Activated T-cell treated with anti-CD3 and anti-CD28 coated beads for 48 hours (primary cell): ENCODE measurements around the gene PRKAG2.

Source experiments
- DNase-seq: peaks from one replicate; pipeline ENCODE4 v3.0.0-alpha.2; 2020; ENCODE audit warnings: low read depth

Gene PRKAG2

DNA sequence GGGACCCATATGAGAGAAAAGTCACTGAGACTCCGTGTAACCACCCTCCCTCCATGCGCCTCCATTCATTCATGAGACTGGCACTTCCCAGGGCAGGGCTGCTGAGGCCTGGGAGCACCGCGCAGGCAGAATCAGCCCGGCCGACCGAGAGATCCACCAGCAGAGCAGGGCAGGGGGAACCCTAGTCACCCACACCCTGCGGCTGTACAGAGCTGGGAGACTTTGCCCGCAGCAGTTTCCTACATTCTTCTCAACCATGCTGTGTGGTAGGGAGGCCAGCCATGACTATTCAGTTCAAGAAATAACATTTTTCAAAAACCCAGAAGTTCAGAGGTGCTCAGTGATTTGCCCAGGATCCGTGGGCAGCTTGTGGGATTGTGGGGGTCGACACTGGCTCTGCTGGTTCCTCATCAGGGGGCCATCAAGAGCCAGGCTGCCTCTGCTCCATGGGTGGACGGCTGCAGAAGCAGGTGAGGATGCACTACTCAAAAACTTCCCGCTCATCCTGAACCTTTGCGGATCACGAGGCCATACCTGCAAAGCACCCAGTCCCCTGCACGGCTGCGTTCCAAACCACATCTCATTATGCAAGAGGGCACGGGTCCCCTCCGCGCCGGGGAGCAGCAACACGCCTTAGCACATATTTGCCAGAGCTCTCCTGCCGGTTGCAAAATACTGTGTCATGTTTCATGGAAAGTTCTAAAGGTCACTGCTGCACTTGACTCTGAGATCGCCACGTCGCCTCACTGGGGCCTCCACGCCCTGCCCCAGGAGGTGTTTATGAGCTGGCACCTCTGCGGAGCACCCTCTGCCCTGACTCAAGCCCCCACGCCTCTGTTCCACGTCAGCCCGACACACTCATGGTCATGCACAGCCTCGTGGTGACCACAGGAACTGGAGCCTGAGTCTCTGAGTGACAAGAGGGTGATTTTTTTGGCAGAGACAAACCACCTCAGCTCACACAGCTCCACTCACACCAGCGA is 132.0 kb downstream of the PRKAG2 start:
- peak; percentile 48 for DNase-seq

DNA sequence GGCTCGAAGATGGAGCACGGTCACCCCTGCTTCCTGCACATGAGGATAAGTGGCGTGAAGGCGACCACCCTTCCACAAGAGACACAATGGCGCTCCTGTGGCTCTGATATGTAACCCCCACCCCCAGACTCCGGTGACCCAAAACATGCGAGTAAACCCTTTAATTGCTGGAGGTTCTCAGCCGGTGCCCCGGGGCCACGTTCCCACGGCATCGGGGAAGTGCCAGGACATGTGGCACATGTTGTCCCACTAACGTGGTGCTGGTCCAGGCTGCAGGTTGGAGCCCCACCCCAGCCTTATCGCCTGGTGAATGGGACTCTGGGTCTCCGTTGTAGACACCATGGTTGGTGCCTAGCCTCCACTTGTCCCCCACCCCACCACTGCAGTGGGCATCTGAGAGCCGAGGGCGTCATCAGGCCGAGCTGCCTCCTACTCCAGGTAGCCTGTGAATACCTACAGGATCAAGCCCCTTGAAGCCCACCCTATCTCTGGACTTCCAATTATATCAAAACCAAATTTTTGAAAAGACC is 132.8 kb downstream of the PRKAG2 start:
- DNase-seq, result no peak

DNA sequence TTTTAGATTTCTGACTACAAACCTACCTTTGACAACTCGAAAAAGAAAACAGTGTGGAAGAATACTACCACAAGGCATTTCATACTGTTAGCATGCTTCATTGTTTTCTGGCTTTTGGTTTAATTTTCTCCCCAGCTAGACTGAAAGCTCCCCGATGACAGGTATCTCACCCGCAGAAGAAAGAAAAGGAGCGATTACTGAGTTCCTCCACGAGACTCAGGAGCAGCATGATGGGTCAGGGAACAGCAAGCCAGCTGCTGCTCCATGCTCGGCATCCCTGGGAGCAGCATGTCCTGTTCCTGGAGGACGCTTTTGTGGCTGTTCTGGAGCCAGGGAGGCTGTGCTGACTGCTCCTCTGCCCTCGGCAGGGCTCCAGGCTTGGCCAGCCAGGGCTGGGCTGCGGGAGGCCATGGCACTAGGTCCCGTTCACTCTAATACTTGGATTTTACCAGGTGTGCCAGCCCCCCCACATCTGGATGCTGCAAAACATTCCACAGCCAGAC is 133.4 kb downstream of the PRKAG2 start:
- no peak for DNase-seq

DNA sequence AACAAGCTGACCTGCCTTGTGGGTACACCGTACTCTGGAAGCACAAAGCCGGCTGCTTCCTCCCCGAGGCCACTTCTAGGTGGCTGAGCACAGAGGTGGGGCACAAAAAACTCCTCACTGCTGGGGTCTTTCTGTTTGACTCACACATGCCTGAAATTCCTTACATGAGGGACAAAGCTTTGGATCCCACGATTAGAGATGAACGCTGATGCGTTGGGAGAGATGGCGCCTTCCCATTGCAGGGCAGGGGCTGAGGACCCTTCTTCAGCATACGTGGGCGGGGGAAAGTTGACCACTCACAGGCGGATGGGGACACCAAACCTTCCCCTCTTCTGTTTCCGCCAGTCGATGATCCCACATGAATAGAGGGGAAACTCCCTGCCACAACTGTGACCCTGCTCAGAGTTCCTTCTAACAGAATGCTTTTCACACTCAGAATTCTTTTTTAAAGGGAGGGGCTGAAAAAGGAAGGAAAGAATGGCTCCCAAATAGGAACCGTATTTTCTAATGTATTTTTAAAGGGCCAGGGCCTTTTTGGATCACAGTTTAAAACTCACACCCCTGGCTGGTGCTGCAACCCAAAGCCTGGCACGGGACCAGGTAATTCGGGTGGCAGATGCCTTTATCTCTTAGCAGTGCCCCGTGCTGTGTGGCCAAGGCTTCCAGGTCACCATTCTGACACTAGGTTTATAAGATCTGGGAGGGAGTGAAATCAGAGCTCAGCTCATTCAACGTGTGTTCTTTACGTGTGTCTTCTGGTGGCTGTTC is 134.0 kb downstream of the PRKAG2 start:
- DNase-seq, result no peak

DNA sequence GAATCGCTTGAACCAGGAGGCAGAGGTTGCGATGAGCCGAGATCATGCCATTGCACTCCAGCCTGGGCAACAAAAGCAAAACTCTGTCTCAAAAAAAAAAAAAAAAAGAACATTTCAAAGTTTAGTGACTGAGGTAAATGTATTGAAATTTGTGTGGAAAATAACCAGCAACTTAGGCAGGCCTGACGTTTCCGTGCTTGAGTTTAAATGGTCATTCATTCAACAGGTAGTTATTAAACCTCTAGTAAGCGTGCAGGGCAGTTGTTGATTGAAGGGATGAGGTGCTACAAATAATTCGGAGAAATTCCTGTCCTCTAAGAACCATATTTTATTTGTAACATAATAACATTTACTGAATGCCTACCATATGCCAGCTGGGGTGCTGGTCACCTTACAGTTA is 135.3 kb downstream of the PRKAG2 start:
- no peak for DNase-seq

DNA sequence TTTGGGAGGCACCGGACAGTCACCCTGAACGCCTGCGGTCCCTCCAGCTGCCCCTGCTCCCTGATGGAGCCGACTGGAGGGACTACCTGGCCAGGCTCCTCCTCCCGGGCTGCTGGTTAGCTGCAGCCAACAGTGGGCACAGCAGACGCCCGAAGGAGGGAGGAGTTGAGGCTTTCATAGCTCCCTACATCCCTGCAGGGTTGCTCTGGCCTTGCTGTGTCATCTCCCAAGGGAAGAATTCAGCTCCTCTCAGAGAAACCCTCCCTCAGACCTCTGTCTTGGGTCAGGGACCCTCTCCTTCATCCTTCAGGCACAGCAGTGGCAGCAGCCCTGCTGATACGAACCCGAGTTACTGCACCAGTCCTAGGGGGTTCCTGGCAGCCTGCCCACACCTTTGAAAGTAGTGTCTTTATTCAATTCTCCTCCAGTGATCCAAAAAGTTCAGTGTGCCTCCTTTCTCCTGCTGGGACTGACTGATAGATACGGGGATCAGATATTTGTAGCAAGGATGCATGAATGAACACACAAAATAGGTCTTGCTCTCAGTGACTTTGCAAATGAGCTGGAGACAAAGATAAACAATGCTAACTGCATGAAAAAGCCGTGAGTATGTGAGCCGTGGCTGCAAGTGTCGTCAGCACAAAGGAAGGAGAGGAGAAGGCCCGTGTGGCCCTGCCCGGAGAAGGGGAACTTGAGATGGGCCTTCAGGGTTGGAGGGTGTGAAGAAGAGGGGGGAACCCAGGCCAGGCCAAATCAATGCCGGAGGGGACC is 136.6 kb downstream of the PRKAG2 start:
- no peak for DNase-seq

DNA sequence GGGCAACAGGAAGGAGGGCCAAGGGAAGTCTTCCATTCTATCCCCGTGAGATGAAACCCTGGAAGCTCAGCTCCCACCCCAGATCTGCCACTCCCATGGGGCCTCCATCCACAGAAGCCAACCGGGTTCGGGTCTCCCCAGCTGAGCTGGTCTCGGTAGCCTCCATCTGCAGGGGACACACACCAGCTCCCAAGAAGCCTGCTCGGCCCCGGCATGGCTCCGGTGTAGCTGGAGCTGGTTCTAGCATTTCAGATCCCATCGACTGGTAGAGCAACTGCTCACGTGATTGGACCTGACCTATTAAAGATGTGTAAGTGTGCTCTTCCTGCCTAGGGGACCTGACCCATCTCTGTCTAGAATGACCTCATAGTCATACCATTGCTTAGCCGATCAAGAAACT is 138.0 kb downstream of the PRKAG2 start:
- no peak for DNase-seq

DNA sequence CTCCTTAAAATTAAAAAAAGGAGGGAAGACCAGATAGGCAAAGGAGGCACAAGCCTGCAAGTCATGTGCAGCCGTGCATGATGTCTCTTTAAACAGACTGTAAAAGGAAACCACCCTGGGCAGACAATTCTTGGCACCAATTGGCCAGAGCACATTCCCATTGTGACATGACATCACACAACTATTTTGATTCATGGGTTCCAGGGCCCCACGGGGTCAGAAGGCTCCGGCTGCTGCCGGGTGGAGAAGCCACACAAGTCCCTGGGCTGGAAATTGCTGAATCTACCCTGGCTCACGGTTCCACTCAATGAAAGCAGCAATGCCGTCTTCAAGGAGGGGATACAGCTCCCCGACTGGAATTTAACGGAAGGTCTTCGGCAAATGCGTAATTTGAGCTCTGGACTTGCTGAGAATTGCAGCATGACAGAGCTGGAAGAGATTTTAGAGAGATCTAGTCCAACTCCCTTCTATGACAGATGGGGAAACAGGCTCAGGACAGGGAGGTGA is 140.5 kb downstream of the PRKAG2 start:
- no peak for DNase-seq

DNA sequence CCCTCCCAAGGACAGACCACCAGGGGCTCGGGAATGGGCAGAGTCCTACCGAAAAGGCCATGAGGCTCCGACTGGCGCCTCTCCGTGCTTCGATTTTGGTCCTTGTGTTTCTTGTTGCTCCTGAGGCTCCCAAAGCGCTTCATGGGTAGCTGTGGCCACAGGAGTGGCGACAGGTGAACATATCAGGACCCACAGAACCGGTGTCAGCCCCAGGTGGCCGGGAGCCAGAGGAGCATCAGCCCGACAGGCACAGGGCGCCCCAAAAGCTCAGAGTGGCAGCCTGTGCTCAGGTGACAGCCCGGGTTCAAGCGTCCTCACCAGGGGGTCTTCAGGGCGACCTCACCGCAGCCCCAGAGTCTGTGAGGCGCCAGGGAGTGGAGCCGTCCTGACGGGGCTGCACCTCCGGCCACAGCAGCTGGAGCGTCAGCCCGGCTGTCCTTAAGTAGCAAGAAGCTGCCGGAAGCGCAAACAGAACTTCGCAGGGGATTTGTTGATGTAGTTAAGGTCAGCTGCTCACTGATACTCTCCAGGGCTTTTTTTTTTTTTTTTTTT is 141.0 kb downstream of the PRKAG2 start:
- no peak for DNase-seq

DNA sequence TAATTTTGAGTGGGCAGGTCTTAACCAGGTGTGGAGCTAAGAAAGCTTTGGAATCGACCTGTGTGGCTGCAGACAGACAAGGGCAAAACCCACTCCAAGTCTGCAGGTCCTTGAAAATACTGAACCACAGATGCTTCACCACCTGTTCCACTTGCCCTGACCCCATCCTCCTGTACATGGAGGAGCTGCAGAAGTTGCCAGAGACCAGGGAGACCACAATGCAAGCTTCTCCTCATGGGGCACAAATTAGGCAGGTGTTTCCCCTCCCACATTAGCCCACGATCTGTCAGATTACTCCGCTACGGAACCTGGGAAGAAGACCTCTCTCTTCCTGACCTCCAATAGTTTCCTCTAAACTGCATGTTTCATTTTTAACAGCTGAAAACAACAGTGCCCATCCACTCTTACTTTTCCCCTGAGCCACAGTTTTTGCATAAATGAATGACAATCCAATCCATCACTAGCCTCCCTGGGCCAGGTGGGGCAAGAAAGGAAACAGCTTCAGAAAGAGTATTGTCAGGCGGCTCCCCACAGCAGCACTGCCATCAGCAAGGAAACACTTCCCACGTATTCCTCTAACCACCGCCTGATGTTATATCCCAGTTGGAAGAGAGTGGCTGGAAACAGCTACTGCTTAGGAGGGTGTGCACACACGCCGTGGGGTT is 141.6 kb downstream of the PRKAG2 start:
- no peak for DNase-seq

DNA sequence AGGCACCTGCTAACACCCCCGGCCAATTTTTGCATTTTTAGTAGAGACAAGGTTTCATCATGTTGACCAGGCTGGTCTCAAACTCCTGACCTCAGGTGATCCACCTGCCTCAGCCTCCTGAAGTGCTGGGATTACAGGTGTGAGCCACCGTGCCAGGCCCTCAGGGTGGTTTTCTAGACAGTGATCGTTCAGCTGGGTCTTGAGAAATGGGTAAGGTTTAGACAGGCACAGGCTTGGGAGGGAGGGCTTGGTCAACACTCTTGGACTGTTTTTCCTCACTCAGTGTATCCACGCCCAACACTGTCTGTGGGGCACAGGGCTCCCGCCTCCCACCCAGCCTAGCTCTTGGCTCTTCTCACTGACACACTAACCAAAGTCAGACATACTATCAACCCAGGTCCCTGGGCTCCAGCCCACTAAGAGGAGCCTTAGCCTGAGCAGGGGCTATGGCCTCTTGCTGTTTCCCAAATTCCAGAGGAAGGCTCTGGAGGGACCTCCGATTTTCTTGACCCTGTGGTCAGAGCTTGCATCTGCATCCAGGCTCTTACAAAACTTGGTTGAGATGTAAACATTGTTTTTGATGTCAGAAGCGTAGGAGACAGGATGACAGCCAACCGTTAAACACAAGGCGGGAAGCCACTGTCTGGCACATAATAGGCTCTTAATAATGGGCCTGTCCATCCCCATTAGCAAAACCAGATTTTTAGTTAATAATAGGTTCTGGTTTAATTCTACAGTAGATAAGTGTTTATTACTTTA is 143.9 kb downstream of the PRKAG2 start:
- no peak for DNase-seq

DNA sequence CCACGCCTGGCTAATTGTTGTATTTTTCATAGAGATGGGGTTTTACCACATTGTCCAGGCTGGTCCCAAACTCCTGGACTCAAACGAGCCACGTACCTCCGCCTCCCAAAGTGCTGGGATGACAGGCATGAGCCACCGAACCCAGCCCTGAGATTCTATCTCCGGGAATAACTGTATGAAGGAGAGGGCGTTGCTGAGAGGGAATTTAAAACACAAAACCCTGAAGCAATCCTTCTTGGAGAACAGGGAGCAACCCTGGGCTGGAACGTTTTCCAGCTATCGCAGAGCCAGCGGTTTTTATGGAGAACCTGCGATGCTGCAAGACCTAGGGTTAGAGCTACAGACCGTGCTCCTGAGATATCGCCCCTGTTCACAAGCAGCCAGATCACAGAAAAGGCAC is 144.6 kb downstream of the PRKAG2 start:
- no peak for DNase-seq

DNA sequence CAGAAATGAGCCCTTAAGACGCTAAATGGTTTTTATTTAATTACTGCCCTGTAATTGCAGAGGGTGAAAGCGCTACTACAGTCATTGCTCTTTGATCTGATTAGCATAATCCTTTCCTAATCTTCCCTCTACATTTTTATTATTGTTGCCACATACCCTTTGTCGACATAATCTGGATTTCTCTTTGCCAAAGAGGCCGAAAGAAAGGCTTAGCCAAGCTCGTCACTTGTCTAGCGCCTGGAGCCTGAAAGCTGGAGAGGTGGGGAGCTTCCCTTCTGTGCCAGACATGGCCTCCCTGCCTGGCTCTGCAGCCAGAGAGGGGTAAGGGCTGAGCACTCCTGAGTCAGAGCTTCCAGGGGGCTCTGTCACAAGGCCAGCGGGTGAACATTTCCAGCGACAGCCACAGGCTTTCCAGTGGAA is 145.9 kb downstream of the PRKAG2 start:
- no peak for DNase-seq

DNA sequence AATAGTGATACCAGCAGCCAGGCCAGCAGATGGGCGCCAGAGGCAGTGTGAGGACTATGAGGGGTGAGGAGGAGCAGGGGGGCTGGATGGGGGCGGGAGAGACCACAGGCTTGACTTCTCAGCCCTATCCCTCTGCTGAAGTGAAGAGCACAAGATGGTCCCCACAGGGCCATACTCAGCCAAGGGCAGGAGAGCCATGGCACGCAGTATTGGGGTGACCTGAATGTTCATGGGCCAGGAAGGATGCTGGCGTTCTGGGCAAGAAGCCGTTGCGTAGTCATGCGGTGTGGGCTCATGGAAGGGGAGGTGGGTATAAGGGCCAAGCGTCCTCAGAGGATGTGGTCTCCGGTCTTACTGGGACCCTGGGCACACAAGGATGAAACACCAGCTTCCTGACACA is 146.3 kb downstream of the PRKAG2 start:
- DNase-seq, result no peak

DNA sequence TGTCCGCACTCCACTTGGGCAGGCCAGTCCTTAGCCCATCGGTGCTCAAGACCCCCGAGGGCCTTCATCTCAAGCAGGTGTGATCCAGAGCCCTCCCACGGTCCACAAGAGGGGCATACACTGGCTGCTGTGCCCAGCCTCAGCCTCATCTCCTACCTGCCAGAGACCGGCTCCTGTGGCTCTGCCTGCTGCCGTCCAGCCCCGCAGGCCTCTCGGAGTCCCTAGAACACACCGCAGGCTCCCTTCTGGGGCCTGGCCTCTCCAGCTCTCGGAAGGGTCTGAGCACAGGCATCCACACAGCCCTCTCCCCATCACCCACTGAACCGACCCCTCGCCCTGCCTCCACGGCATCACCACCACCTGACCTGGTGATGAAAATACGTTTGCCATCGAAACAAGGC is 147.4 kb downstream of the PRKAG2 start:
- DNase-seq, result no peak

DNA sequence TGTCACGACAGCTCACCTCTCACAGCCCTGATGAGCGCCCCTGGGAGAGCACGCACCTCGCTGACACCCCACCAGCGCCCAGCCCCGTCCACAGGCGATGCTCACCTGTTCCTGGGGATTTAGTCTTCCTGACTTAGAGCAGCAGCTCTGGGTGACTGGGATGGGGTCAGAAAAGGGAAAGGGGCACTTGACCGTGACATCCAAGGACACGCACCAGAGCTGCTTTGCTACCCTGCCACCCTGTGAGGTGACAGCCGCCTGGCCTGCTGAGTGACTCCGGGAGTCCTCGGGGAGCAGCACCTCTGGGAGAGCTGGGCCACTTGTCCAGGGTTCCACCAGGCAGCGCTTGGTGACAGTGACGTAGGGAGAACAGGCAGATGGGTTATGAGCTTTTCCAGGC is 148.2 kb downstream of the PRKAG2 start:
- DNase-seq, result no peak

DNA sequence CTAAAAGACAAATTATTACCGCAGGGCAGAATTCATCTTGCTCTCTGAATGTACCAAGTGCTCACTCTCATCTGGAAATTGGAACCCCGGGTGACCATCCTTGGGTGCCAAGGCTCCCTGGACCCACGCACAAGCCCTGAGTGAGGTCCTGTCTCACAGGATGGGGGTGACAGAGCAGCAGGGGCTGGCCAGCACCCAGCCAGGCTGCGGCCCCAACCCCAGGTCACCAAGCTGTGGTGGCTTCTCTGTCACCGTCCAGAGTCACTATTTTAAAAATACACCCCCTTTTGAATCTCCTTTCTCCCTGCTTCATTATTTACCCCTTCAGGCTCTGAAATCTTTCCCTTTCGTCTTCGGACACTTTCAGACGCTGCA is 148.6 kb downstream of the PRKAG2 start:
- no peak for DNase-seq

DNA sequence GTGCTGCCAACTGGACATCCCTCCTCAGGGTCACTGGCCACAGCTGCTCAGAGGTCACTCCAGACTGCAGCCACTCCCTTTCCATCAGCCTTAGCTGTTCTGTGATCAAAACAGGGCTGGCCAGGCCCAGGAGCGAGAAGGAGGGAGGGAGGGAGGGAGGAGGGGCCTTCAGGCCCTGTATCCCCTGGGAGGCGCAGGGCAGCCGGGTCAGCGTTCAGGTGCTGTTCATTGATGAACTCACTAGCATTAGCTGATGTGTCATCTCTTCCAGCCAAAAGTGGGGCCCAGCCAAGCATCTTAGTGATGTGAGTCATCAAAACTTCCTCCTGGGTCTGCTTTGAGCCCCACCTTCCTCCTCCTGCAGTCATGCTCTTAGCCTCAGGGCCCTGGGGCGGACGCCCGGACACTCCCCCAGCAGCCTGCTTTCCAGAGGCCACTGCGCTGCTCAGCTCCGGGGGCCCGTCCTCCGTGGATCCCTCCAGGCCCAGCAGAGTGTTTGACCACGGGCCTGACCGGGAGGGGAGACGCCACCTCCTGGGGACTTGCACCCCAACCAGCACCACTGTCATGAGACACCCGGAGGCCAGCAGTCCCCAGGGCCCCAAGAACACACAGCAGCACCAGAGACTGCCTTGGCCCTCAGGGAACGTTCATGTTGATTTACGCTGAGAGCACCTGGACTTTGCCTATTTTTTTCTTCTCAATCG is 149.2 kb downstream of the PRKAG2 start:
- DNase-seq, result peak; percentile 50
